ENCODE data around the gene GPSM3. TPM values are rescaled to one million over a fixed set of nuclear protein-coding genes. Genes with fewer than 3 reads are reported as not detected.
A peak's percentile ranks its signal among the peaks of the same experiment; 100 is the strongest.

Gene GPSM3
- total RNA-seq, 1 donor from 2014 or later, result 4.5 TPM

- no peaks in the 10 kb centered on the region for H3K36me3 ChIP-seq
- no peaks in the 10 kb centered on the region for H3K9me3 ChIP-seq (ENCODE audit: low read depth)
- H3K9ac ChIP-seq, result no peak overlapping the region
- peaks cover 35% of the 10 kb centered on the region for H3F3A ChIP-seq (ENCODE audit: low read depth)
- H3K79me2 ChIP-seq (ENCODE audit: low read depth), result peaks cover 29% of the 10 kb centered on the region
- Mint-ChIP-seq H3K4me1 (peaks cover 41% of the 10 kb centered on the region), H3K27ac (peak overlapping the region; percentile 76), H3K4me3 (no peak overlapping the region), H3K27me3 (ENCODE audit: insufficient read depth, low read depth) (peaks cover 12% of the 10 kb centered on the region), H3K36me3 (peaks cover 28% of the 10 kb centered on the region), H3K9me3 (no peaks in the 10 kb centered on the region)
- peaks cover 23% of the 10 kb centered on the region for H4K20me1 ChIP-seq (ENCODE audit: low read depth)
- H3K4me1 ChIP-seq, result peaks cover 9% of the 10 kb centered on the region
- H2AFZ ChIP-seq (replicated peaks), result no peak overlapping the region
- H3K4me3 ChIP-seq, result no peak overlapping the region
- peak overlapping the region; percentile 20 for H3K27ac ChIP-seq
- TF ChIP-seq EZH2phosphoT487 (IDR thresholded peaks at IDR 0.05) (no peak), CTCF (IDR thresholded peaks at IDR 0.05) (no peak), EZH2 (IDR thresholded peaks at IDR 0.05) (no peak)
- no peak overlapping the region for H3K4me2 ChIP-seq
- H3K27me3 ChIP-seq, result no peaks in the 10 kb centered on the region
- no peak for DNase-seq (ENCODE audit: low spot score)
Measured at GRCh38 chr6:32183483-32184083, 8.9 kb downstream of the GPSM3 start.

- Histone ChIP-seq H4K20me1 (ENCODE audit: low read depth) (peaks cover 18% of the 10 kb centered on the region), H3K79me2 (ENCODE audit: low read depth) (peaks cover 25% of the 10 kb centered on the region), H3K9me3 (ENCODE audit: low read depth) (no peaks in the 10 kb centered on the region), H3F3A (ENCODE audit: low read depth) (peaks cover 32% of the 10 kb centered on the region), H3K4me3 (no peak overlapping the region), H3K36me3 (no peaks in the 10 kb centered on the region), H2AFZ (replicated peaks) (no peak overlapping the region), H3K4me2 (no peak overlapping the region), H3K27me3 (no peaks in the 10 kb centered on the region), H3K27ac (peak overlapping the region; percentile 20), H3K4me1 (peaks cover 9% of the 10 kb centered on the region), H3K9ac (no peak overlapping the region)
- DNase-seq (ENCODE audit: low spot score), result no peak
- Mint-ChIP-seq H3K4me3 (no peak overlapping the region), H3K36me3 (peaks cover 28% of the 10 kb centered on the region), H3K27ac (no peak overlapping the region), H3K27me3 (ENCODE audit: insufficient read depth, low read depth) (peaks cover 12% of the 10 kb centered on the region), H3K4me1 (peaks cover 39% of the 10 kb centered on the region), H3K9me3 (no peaks in the 10 kb centered on the region)
- TF ChIP-seq CTCF (IDR thresholded peaks at IDR 0.05) (no peak), EZH2 (IDR thresholded peaks at IDR 0.05) (no peak), EZH2phosphoT487 (IDR thresholded peaks at IDR 0.05) (no peak)
Measured at GRCh38 chr6:32183030-32183429, 9.4 kb downstream of the GPSM3 start.

- Histone ChIP-seq H3F3A (ENCODE audit: low read depth) (peaks cover 31% of the 10 kb centered on the region), H3K9me3 (ENCODE audit: low read depth) (no peaks in the 10 kb centered on the region), H2AFZ (replicated peaks) (no peak overlapping the region), H3K4me2 (no peak overlapping the region), H3K36me3 (no peaks in the 10 kb centered on the region), H3K9ac (no peak overlapping the region), H3K27me3 (no peaks in the 10 kb centered on the region), H3K79me2 (ENCODE audit: low read depth) (peaks cover 20% of the 10 kb centered on the region), H4K20me1 (ENCODE audit: low read depth) (peaks cover 13% of the 10 kb centered on the region), H3K4me3 (no peak overlapping the region), H3K4me1 (peaks cover 9% of the 10 kb centered on the region), H3K27ac (no peak overlapping the region)
- H3K4me1 Mint-ChIP-seq, result peaks cover 37% of the 10 kb centered on the region
- H3K27me3 Mint-ChIP-seq (ENCODE audit: insufficient read depth, low read depth), result peaks cover 13% of the 10 kb centered on the region
- H3K4me3 Mint-ChIP-seq, result no peak overlapping the region
- peaks cover 26% of the 10 kb centered on the region for H3K36me3 Mint-ChIP-seq
- no peak for DNase-seq (ENCODE audit: low spot score)
- H3K27ac Mint-ChIP-seq, result no peak overlapping the region
- no peak for TF ChIP-seq EZH2 (IDR thresholded peaks at IDR 0.05)
- TF ChIP-seq EZH2phosphoT487 (IDR thresholded peaks at IDR 0.05), result no peak
- no peak for TF ChIP-seq CTCF (IDR thresholded peaks at IDR 0.05)
- no peaks in the 10 kb centered on the region for H3K9me3 Mint-ChIP-seq
Measured at GRCh38 chr6:32182555-32182981, 9.9 kb downstream of the GPSM3 start.

Data from neural progenitor cell (in vitro differentiated cells).